Measurements from ENCODE around the gene RNASEL. TPM values are rescaled to one million over a fixed set of nuclear protein-coding genes. Genes with fewer than 3 reads are reported as not detected.

RNASEL gene
- total RNA-seq, 2 donors from 2014 or later: 3.6 to 5.2 TPM

DNA sequence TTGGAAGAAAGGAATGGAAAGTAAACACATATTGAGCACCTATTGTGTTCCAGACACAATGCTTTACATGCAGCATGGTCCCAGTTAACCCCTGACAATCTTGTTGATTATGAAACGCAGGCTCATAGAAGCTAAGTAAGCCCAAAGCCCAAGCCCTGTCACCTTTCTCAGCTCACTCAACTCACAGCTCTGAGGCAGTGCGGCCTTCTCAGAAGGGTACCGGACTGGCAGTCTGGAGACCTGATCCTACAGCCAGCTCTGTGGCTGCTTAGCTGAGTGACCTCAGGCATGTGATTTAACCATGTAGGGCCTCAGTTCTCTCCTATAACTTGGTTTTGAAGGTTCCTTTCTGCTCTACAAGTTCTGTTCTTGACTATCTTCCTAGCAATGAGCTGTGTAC is 464 bp upstream of the RNASEL start:
- Mint-ChIP-seq H3K27ac (peak overlapping the region; percentile 92 to 99), H3K36me3 (peaks cover 8 to 13% of the 10 kb centered on the region in 2 donors), H3K9me3 (no peaks in the 10 kb centered on the region)
- no peak for DNase-seq (ENCODE audit: low spot score in 2 of 2)
- no peak for ATAC-seq

DNA sequence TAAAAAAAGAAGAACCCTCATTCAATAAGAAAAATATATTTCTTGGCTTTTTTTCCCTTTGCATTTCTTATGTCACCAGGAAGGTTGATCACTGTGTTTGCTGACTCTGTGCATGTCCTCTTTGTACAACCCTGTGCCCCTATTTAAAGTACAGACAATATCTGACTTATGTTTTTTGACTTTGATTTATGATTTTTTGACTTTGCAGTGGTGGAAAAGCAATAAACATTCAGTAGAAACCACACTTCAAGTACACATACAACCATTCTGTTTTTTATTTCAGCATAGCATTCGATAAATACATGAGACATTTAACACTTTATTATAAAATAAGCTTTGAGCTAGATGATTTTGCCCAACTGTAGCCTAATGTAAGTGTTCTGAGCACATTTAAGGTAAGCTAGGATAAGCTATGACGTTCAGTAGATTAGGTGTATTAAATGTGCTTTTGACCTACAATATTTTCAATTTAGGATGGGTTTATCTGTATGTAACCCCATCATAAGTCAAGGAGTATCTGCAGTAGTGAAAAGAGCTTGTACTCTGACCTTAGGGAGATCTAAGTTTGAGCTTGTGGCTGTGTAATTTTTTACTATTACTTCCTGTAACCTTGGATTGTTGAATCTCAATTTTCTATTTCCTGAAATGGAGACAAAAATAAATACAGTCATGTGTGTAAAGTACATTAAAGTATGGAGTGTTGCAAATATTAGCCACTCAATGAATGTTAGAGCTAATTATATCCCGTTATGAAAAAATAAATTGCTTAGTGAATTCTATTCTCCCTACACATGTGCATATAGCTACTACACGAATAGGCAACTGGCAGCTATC is 1.2 kb downstream of the RNASEL start:
- peaks cover 13 to 15% of the 10 kb centered on the region in 2 donors for H3K36me3 Mint-ChIP-seq
- DNase-seq (ENCODE audit: low spot score in 2 of 2): no peak
- ATAC-seq: peak in 1 of 2 donors; percentile 7
- no peaks in the 10 kb centered on the region for H3K9me3 Mint-ChIP-seq
- H3K27ac Mint-ChIP-seq: peak overlapping the region; percentile 92 to 99

GRCh38 chr1:182587093-182587492 is 2.0 kb downstream of the RNASEL start:
- Mint-ChIP-seq H3K27ac (no peak overlapping the region), H3K36me3 (peaks cover 13 to 18% of the 10 kb centered on the region in 2 donors), H3K9me3 (no peaks in the 10 kb centered on the region)
- ATAC-seq: no peak
- no peak for DNase-seq (ENCODE audit: low spot score in 2 of 2)

DNA sequence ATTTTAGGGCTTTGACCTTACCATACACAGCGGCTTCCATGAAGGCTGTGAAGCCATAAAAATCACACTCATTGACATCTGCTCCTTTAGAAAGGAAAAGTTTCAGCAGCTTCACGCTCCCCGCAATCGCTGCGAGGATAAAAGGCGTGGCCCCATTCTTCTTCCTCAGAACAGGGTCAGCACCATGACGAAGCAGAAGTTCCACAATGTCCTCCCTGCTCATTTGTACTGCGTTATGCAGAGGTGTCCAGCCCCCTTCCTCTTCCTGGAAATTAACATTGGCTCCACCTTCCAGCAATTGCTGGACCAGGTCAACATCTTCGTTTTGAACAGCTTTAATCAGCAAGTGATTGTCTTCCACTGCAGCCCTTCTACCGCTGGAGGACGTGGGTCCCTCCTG is 2.7 kb downstream of the RNASEL start:
- Mint-ChIP-seq H3K27ac (no peak overlapping the region), H3K36me3 (peaks cover 13 to 20% of the 10 kb centered on the region in 2 donors), H3K9me3 (no peaks in the 10 kb centered on the region)
- no peak for ATAC-seq
- DNase-seq (ENCODE audit: low spot score in 2 of 2): no peak

GRCh38 chr1:182584746-182585145 is 4.3 kb downstream of the RNASEL start:
- DNase-seq (ENCODE audit: low spot score in 2 of 2): no peak
- no peaks in the 10 kb centered on the region for H3K9me3 Mint-ChIP-seq
- no peak for ATAC-seq
- H3K36me3 Mint-ChIP-seq: peaks cover 25 to 26% of the 10 kb centered on the region in 2 donors
- H3K27ac Mint-ChIP-seq: no peak overlapping the region

- DNase-seq (ENCODE audit: low spot score in 2 of 2) (no peak), ATAC-seq (no peak)
- Mint-ChIP-seq H3K27ac (peak overlapping the region in 1 of 2 donors; percentile 59), H3K36me3 (peaks cover 18 to 20% of the 10 kb centered on the region in 2 donors), H3K9me3 (no peaks in the 10 kb centered on the region)
Observed at GRCh38 chr1:182580736-182581135, 8.3 kb downstream of the RNASEL start.

DNA sequence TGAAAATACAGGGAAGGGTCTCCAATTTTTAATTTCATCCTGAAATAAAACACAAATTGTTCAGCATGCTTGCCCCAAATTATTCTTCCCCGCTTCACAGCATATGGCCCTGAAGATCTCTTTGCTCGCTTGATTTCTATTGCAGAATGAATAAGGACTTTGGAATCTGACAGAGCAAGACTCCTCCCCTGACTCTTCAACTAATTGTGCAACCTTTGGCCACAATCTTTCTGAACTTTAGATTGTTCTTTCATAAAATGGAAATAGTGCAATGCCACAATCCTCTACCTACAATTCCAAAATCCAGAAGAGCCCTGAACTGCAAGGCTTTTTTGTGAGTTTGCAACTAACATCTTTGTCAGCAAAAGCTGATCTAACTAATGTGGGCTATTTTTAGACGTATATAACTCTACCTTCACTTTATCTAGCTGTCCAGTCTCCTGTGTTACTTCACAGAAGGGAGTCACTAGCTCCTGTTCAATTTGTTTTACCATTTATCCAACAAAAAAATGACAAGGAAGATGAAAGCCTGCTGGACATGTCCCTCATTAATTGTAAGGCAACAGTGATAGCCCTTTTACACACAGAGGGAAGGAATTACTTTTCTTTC is 13.4 kb downstream of the RNASEL start:
- peaks cover 10 to 16% of the 10 kb centered on the region in 2 donors for H3K36me3 Mint-ChIP-seq
- DNase-seq (ENCODE audit: low spot score in 2 of 2): no peak
- H3K9me3 Mint-ChIP-seq: no peaks in the 10 kb centered on the region
- ATAC-seq: no peak
- H3K27ac Mint-ChIP-seq: peak overlapping the region in 1 of 2 donors; percentile 50

GRCh38 chr1:182574156-182574555 is 14.9 kb downstream of the RNASEL start:
- DNase-seq (ENCODE audit: low spot score in 2 of 2) (no peak), ATAC-seq (no peak)
- Mint-ChIP-seq H3K36me3 (peaks cover 3 to 5% of the 10 kb centered on the region in 2 donors), H3K27ac (no peak overlapping the region), H3K9me3 (no peaks in the 10 kb centered on the region)

GRCh38 chr1:182570611-182570970 is 18.5 kb downstream of the RNASEL start:
- ATAC-seq: no peak

DNA sequence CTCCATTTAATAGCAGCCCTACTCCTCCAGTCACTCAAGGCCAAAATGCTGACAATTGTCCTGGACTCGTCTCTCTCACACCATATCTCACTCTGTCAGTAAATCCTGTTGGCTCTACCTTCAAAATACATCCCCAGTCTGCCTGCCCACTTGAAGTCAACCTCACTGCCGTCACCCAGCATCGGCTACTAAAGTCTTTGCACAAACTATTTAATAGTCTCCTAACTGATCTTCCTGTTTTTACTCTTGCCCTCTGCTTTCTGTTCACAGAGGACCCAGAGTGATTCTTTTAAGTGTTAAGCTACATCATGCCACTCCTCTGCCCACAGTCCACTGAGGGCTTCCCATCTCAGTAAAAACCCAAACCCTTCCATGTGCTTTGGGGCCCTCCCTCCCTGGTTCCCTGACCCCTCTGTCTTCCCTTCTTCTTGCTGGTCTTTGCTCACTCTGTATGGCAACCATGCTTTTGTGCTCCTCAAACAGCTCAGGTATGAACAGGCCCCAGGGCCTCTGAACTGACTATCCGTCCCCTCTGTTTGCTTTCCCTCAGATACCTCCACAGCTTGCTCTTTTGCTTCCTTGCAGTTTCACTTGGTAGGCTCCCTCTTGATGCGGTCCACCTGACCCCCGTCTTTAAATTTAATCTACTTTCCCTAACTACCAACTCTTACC is 19.0 kb downstream of the RNASEL start:
- Mint-ChIP-seq H3K9me3 (no peaks in the 10 kb centered on the region), H3K36me3 (no peaks in the 10 kb centered on the region), H3K27ac (no peak overlapping the region)
- DNase-seq (ENCODE audit: low spot score in 2 of 2): no peak
- ATAC-seq: no peak

More at GRCh38 chr1:182570611-182570970, 18.5 kb downstream of the RNASEL start:
- no peak for DNase-seq (ENCODE audit: low spot score in 2 of 2)
- no peak overlapping the region for H3K27ac Mint-ChIP-seq
- peaks cover 0 to 2% of the 10 kb centered on the region in 2 donors for H3K36me3 Mint-ChIP-seq
- no peaks in the 10 kb centered on the region for H3K9me3 Mint-ChIP-seq

- Mint-ChIP-seq H3K36me3 (no peaks in the 10 kb centered on the region), H3K27ac (no peak overlapping the region), H3K9me3 (no peaks in the 10 kb centered on the region)
- ATAC-seq (no peak), DNase-seq (ENCODE audit: low spot score in 2 of 2) (no peak)
Observed at GRCh38 chr1:182568647-182569284, 20.3 kb downstream of the RNASEL start.

- no peaks in the 10 kb centered on the region for H3K9me3 Mint-ChIP-seq
- DNase-seq (ENCODE audit: low spot score in 2 of 2) (no peak), ATAC-seq (no peak)
- H3K36me3 Mint-ChIP-seq: no peaks in the 10 kb centered on the region
- no peak overlapping the region for H3K27ac Mint-ChIP-seq
Observed at GRCh38 chr1:182567629-182568028, 21.4 kb downstream of the RNASEL start.

DNA sequence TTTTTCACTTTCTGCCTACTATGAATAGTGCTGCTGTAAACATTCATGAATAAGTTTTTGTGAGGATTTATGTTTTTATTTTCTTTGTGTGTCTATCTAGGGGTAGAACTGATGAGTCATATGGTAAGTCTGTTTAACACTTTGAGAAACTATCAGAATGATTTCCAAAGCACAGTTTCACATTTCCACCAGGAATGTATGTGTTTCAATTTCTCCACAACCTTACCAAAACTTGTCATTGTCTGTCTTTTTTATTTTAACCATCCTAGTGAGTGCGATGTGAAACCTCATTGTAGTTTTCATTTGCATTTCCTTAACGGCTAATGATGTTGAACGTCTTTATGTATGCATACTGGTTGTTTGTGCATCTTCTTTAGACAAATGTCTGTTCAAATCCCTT is 23.5 kb downstream of the RNASEL start:
- peak in 1 of 2 donors; percentile 61 for ATAC-seq
- H3K36me3 Mint-ChIP-seq: no peaks in the 10 kb centered on the region
- no peak overlapping the region for H3K27ac Mint-ChIP-seq

GRCh38 chr1:182564406-182565004 is 24.6 kb downstream of the RNASEL start:
- Mint-ChIP-seq H3K9me3 (no peaks in the 10 kb centered on the region), H3K27ac (peak overlapping the region in 1 of 2 donors; percentile 33), H3K36me3 (no peaks in the 10 kb centered on the region)
- ATAC-seq (no peak), DNase-seq (ENCODE audit: low spot score in 2 of 2) (no peak)

More for the DNA sequence above, 23.5 kb downstream of the RNASEL start:
- DNase-seq (ENCODE audit: low spot score in 2 of 2): no peak
- no peaks in the 10 kb centered on the region for H3K9me3 Mint-ChIP-seq

- no peak overlapping the region for H3K27ac Mint-ChIP-seq
- H3K9me3 Mint-ChIP-seq: no peaks in the 10 kb centered on the region
- no peaks in the 10 kb centered on the region for H3K36me3 Mint-ChIP-seq
- DNase-seq (ENCODE audit: low spot score in 2 of 2) (no peak), ATAC-seq (no peak)
Observed at GRCh38 chr1:182563095-182563494, 26.0 kb downstream of the RNASEL start.

GRCh38 chr1:182561456-182561855 is 27.6 kb downstream of the RNASEL start:
- Mint-ChIP-seq H3K36me3 (no peaks in the 10 kb centered on the region), H3K9me3 (no peaks in the 10 kb centered on the region), H3K27ac (no peak overlapping the region)
- ATAC-seq: no peak
- DNase-seq (ENCODE audit: low spot score in 2 of 2): no peak
